ENCODE measurements around the gene MAP7.

DNA sequence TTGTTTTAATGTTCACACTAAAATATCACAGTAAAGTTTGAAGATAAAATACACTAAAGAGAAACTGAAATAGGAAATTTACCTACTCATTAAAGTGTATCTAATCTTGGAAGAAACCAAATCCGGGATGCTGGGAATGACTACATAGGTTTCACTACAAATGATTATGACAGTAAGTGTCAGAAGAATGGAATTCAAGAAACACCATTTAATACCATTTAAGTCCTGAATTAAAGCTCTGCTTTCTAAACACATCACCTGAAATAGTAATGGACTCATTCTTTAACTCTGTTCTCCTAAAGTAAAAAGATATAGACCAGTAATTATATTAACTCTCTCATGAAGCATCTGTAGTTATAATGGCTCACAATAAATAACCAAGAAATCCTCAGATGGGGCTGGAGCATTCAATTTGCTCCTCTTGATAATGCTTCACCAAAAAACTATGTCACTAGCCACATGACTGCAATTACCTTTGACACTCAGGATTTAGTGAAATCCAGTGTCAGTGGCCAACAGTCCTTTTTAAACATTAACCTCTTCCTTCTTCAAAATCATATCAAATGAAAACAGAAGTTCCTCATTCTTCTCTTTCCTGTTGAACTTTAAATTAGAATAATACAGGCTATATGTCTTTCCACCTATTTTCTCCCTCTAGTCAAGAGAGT, 41.4 kb downstream of the MAP7 start:
- TF ChIP-seq CTCF (IDR thresholded peaks at IDR 0.05) (no peak), POLR2A (IDR thresholded peaks at IDR 0.05) (no peak)
